Right lobe of liver (tissue), 6 donors: ENCODE measurements around the gene NEK9. TPM values are rescaled to one million over a fixed set of nuclear protein-coding genes. Genes with fewer than 3 reads are reported as not detected.
"Not testable (repeated sequence)": the region's sequence is repeated elsewhere in the genome, so short reads cannot be mapped to it uniquely, and the experiment has no call there.

Experiments
- ATAC-seq, 4 donors: fragments of 200-7000 bp; cut with Tn5 transposase; one replicate each; pipeline ENCODE4 v1.9.1; 2020; ENCODE audit warnings: mild to moderate bottlenecking in 4 of 4, moderate library complexity in 4 of 4
- DNase-seq, 3 donors: peaks; one replicate each; pipeline ENCODE4 v3.0.0-alpha.2; 2020
- H3K27ac ChIP-seq, 3 donors: fragments of 200-600 bp; one replicate each; pipeline ENCODE4 v1.8.0; 2022
- H3K27me3 ChIP-seq, 2 donors: fragments of 200-600 bp; one replicate each; pipeline ENCODE4 v1.8.0; 2022
- H3K36me3 ChIP-seq, 4 donors: fragments of 200-600 bp; sonication (generic) in 1 of 4; one replicate each; pipeline versions ENCODE4 v1.5.1 to v1.8.0; 2017 to 2022; ENCODE audit warnings: control low read depth in 1 of 4
- H3K4me1 ChIP-seq, 4 donors: fragments of 200-600 bp; sonication (generic) in 1 of 4; one replicate each; pipeline versions ENCODE4 v1.5.1 to v1.8.0; 2017 to 2022; ENCODE audit warnings: control low read depth in 1 of 4
- H3K4me3 ChIP-seq, 3 donors: fragments of 200-600 bp; one replicate each; pipeline ENCODE4 v1.8.0; 2022
- H3K9me3 ChIP-seq, 4 donors: fragments of 200-600 bp; sonication (generic) in 1 of 4; one replicate each; pipeline versions ENCODE4 v1.5.1 to v1.8.0; 2017 to 2022; ENCODE audit warnings: control low read depth in 1 of 4
- POLR2A ChIP-seq: fragments of 450-650 bp; IDR thresholded peaks from one replicate; pipeline ENCODE4 v1.6.1; 2017; ENCODE audit warnings: antibody characterized with exemption, mild to moderate bottlenecking
- WGBS: methylation state at CpG from one replicate; pipeline ENCODE4 v1.1.6; 2018; ENCODE audit warnings: low coverage, low lambda C conversion rate; ENCODE audit not compliant: insufficient coverage; ENCODE audit errors: missing lambda C conversion rate; 5-methylcytosine and 5-hydroxymethylcytosine counted together
- intact Hi-C, 2 donors: fragments of 100-400 bp; cut with DNase I; formaldehyde crosslinking; loops; one replicate each; pipeline versions ENCODE4 v1.11.2 to v1.14.1; 2022
- total RNA-seq, 6 experiments: library from RNA; depleted of rRNA in 2 of 6; stranded (reverse); fragments of >200 nt in 2 of 6; fragmentation: NEBNext Ultra II Directional in 3 of 6; extraction: Animal tissue kit (Norgen Biotek cat#: 25700) in 3 of 6; gene quantifications; one replicate each; pipeline versions ENCODE4 v1.1.0 to v1.2.4, GENCODE V29; 2016 to 2023
- TF ChIP-seq, protein P1 (sequence below), 4 donors: fragments of 200-600 bp in 3 of 4; fragments of 450-650 bp in 1 of 4; IDR thresholded peaks; one replicate each; pipeline versions ENCODE4 v1.5.1 to v1.8.0; 2016 to 2022; ENCODE audit warnings: antibody characterized with exemption in 4 of 4, mild to moderate bottlenecking in 2 of 4
- donor health status: DM: no; HTN: yes; CAD: no.
- donor health status: DM: no; HTN: no; CAD: no.
- donor health status: DM: no; HTN: no; CAD: no.
- donor health status: DM: no; HTN: yes; CAD: no.
- donor health status: DM: no; HTN: yes; CAD: no.

NEK9 gene
- total RNA-seq, 6 experiments from 2014 or later = 22.2 to 56.8 (median 39.6) TPM

DNA sequence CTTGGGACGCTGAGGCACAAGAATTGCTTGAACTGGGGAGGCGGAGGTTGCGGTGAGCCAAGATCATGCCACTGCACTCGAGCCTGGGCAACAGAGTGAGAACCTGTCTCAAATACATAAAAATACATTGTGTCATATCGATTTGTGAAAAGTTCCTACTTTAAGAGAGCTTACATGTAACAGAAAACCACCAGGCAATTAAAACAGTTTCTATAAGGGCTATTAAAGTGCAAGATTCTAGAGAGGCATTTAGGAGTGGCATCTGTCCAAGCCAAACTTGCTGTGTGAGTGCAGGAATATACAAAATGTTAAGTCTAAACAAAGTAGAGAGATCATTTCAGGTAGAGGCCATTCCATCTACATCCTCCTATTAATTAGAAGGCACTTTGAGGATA, 1.7 kb upstream of the NEK9 start:
- ATAC-seq (no peak), DNase-seq (no peak)
- no peaks in the 10 kb centered on the region for H3K9me3 ChIP-seq
- no peaks in the 10 kb centered on the region for H3K27me3 ChIP-seq
- peaks cover 0 to 17% (median 4%) of the 10 kb centered on the region in 4 donors for H3K4me1 ChIP-seq
- intact Hi-C loops = no loop called here
- WGBS = 89% methylated on average over 5 of the region's 5 CpGs
- peaks cover 0 to 5% (median 2%) of the 10 kb centered on the region in 4 donors for H3K36me3 ChIP-seq
- TF ChIP-seq POLR2A = no peak
- TF ChIP-seq, protein P1, sequence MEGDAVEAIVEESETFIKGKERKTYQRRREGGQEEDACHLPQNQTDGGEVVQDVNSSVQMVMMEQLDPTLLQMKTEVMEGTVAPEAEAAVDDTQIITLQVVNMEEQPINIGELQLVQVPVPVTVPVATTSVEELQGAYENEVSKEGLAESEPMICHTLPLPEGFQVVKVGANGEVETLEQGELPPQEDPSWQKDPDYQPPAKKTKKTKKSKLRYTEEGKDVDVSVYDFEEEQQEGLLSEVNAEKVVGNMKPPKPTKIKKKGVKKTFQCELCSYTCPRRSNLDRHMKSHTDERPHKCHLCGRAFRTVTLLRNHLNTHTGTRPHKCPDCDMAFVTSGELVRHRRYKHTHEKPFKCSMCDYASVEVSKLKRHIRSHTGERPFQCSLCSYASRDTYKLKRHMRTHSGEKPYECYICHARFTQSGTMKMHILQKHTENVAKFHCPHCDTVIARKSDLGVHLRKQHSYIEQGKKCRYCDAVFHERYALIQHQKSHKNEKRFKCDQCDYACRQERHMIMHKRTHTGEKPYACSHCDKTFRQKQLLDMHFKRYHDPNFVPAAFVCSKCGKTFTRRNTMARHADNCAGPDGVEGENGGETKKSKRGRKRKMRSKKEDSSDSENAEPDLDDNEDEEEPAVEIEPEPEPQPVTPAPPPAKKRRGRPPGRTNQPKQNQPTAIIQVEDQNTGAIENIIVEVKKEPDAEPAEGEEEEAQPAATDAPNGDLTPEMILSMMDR (IDR thresholded peaks at IDR 0.05) = no peak
- H3K4me3 ChIP-seq = no peak overlapping the region
- H3K27ac ChIP-seq = no peak overlapping the region

DNA sequence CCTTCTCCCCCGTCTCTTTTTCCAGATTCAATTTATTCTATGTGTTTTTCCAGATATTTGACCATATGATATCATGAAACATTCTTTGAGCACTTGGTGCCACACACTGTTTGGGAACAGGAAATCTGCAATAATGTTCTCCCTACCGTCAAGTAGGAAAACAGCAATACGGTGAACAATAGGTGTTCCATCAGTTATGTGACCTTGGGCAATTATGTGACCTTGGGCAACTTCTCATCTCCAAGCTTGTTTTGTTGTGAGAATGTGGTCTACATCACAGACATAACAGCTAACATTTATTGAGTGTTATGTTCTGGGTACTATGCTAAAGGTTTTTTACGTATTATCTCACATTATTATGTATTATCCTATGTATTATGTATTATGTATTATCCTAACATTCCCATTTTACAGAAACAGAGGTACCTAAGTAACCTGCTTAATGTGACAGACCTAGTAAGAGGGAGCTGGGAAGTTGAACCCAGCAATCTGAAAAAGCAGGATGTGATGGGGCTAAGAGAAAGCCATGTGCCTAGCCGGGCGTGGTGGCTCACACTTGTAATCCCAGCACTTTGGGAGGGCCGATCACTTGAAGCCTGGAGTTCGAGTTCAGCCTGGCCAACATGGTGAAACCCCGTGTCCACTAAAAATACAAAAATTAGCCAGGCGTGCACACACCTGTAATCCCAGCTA, 1.2 kb upstream of the NEK9 start:
- Histone ChIP-seq H3K9me3 (no peaks in the 10 kb centered on the region), H3K27me3 (no peaks in the 10 kb centered on the region), H3K36me3 (no peaks in the 10 kb centered on the region), H3K27ac (peak overlapping the region; percentile 85 to 92 (median 92)), H3K4me3 (peak overlapping the region; percentile 70 to 91 (median 79)), H3K4me1 (peaks cover 0 to 17% (median 4%) of the 10 kb centered on the region in 4 donors)
- DNase-seq (no peak), ATAC-seq (no peak)
- TF ChIP-seq, protein P1 (IDR thresholded peaks at IDR 0.05) = no peak
- TF ChIP-seq POLR2A = no peak
- intact Hi-C loops = no loop called here
- 53% methylated on average over 10 of the region's 10 CpGs for WGBS

DNA sequence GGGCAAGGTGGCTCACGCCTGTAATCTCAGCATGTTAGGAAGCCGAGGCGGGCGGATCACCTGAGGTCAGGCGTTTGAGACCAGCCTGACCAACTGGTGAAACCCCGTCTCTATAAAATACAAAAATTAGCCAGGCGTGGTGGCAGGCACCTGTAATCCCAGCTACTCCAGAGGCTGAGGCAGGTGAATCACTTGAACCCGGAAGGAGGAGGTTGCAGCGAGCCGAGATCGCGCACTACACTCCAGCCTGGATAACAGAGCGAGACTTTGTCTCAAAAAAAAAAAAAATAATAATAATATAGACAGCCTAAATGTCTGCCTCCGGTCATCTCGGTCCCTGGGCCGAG, 599 bp upstream of the NEK9 start:
- H3K4me3 ChIP-seq = peak overlapping the region; percentile 70 to 91 (median 79)
- 8% methylated on average over 4 of the region's 16 CpGs for WGBS
- ATAC-seq (peak in 2 of 4 donors; percentile 8 to 20), DNase-seq (peak in 1 of 3 donors; percentile 40)
- H3K36me3 ChIP-seq, H3K9me3 ChIP-seq, H3K27me3 ChIP-seq, intact Hi-C loops: not testable (repeated sequence)
- peaks cover 0 to 13% (median 4%) of the 10 kb centered on the region in 4 donors for H3K4me1 ChIP-seq
- H3K27ac ChIP-seq = peak overlapping the region; percentile 85 to 92 (median 92)

DNA sequence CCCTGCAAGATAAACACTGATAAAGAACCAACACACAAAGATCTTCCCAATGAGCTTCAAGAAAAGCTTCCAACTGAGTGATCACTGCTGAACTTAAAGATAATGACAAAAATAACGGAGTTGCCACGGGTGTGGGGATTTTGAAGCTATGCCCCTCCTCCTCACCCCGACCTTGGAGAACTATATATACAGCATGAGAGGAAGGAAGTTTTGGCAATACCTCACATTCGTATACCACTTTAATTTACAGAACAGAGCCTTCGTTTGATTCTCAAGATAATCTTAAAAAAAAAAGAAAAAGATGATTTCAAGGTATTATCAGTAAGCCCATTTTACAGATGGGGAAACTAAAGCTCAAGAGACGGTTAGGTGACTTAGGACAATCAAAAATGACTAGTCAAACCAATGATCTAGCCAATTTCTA, 715 bp downstream of the NEK9 start:
- no peak for DNase-seq
- peaks cover 0 to 13% (median 4%) of the 10 kb centered on the region in 4 donors for H3K4me1 ChIP-seq
- intact Hi-C loops = no loop called here
- no peaks in the 10 kb centered on the region for H3K36me3 ChIP-seq
- TF ChIP-seq, protein P1 (IDR thresholded peaks at IDR 0.05) = no peak
- no peak for TF ChIP-seq POLR2A
- no peaks in the 10 kb centered on the region for H3K9me3 ChIP-seq
- WGBS = 1% methylated on average over 6 of the region's 6 CpGs
- H3K27ac ChIP-seq = peak overlapping the region; percentile 85 to 92 (median 92)
- peak overlapping the region; percentile 70 to 91 (median 79) for H3K4me3 ChIP-seq
- H3K27me3 ChIP-seq = no peaks in the 10 kb centered on the region
- ATAC-seq = no peak

GRCh38 chr14:75125617-75126016, 1.2 kb downstream of the NEK9 start:
- H3K27me3 ChIP-seq = no peaks in the 10 kb centered on the region
- peaks cover 0 to 1% (median 0%) of the 10 kb centered on the region in 4 donors for H3K36me3 ChIP-seq
- DNase-seq = no peak
- TF ChIP-seq POLR2A = no peak
- TF ChIP-seq, protein P1 (IDR thresholded peaks at IDR 0.05) = no peak
- WGBS = 47% methylated on average over 5 of the region's 5 CpGs
- no peak overlapping the region for H3K27ac ChIP-seq
- H3K4me3 ChIP-seq = no peak overlapping the region
- H3K4me1 ChIP-seq = peaks cover 0 to 13% (median 4%) of the 10 kb centered on the region in 4 donors
- H3K9me3 ChIP-seq = no peaks in the 10 kb centered on the region
- intact Hi-C loops = no loop called here
- ATAC-seq = no peak
